GM06990 (cell line): ENCODE measurements around the gene LRRC37B.
"Not testable (repeated sequence)": the region's sequence is repeated elsewhere in the genome, so short reads cannot be mapped to it uniquely, and the experiment has no call there.

ENCODE experiments used
- DNase-seq: peaks from one replicate; pipeline ENCODE4 v3.0.0-alpha.2; 2011; ENCODE audit not compliant: insufficient read length; ENCODE audit errors: extremely low read depth
- H3K27me3 ChIP-seq: replicated peaks from 2 replicates; pipeline ENCODE4 v1.6.0; 2011; ENCODE audit warnings: low read length; ENCODE audit not compliant: control insufficient read depth, insufficient read depth
- H3K36me3 ChIP-seq: 2 replicates; pipeline ENCODE4 v1.5.1; 2011; ENCODE audit warnings: low read length; ENCODE audit not compliant: control insufficient read depth, insufficient read depth
- H3K4me3 ChIP-seq: replicated peaks from 2 replicates; pipeline ENCODE4 v1.5.1; 2011; ENCODE audit warnings: low read depth, mild to moderate bottlenecking, control low read depth, low read length
- TF ChIP-seq, protein P1 (sequence below): IDR thresholded peaks from 2 replicates; pipeline ENCODE4 v1.5.1; 2011; ENCODE audit warnings: low read length, control low read depth, mild to moderate bottlenecking, inconsistent platforms; ENCODE audit not compliant: insufficient read depth, poor library complexity, severe bottlenecking

The LRRC37B gene

DNA sequence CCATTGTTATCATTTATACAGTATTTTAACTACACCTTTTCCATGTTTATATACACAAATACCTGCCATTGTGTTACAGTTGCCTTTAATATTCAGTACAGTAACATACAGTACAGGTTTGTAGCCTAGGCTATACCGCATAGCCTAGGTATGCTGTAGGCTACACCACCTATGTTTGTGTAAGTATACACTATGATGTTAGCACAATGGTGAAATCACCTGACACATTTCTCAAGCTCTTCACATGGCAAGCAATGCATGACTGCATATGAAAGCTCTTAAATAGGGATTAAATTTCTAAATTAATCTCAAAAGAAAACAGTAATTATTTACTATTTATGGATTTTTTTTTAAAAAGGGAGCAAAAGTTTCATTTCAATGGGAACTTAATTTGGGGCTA lies 12.0 kb downstream of the LRRC37B start:
- Histone ChIP-seq H3K27me3 (no peaks in the 10 kb centered on the region), H3K4me3 (no peak overlapping the region), H3K36me3 (0 out of 2 replicates have a peak, but pooled peaks cover 1% of the 10 kb centered on the region)
- TF ChIP-seq, protein P1, sequence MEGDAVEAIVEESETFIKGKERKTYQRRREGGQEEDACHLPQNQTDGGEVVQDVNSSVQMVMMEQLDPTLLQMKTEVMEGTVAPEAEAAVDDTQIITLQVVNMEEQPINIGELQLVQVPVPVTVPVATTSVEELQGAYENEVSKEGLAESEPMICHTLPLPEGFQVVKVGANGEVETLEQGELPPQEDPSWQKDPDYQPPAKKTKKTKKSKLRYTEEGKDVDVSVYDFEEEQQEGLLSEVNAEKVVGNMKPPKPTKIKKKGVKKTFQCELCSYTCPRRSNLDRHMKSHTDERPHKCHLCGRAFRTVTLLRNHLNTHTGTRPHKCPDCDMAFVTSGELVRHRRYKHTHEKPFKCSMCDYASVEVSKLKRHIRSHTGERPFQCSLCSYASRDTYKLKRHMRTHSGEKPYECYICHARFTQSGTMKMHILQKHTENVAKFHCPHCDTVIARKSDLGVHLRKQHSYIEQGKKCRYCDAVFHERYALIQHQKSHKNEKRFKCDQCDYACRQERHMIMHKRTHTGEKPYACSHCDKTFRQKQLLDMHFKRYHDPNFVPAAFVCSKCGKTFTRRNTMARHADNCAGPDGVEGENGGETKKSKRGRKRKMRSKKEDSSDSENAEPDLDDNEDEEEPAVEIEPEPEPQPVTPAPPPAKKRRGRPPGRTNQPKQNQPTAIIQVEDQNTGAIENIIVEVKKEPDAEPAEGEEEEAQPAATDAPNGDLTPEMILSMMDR, result no peak
- no peak for DNase-seq

DNA sequence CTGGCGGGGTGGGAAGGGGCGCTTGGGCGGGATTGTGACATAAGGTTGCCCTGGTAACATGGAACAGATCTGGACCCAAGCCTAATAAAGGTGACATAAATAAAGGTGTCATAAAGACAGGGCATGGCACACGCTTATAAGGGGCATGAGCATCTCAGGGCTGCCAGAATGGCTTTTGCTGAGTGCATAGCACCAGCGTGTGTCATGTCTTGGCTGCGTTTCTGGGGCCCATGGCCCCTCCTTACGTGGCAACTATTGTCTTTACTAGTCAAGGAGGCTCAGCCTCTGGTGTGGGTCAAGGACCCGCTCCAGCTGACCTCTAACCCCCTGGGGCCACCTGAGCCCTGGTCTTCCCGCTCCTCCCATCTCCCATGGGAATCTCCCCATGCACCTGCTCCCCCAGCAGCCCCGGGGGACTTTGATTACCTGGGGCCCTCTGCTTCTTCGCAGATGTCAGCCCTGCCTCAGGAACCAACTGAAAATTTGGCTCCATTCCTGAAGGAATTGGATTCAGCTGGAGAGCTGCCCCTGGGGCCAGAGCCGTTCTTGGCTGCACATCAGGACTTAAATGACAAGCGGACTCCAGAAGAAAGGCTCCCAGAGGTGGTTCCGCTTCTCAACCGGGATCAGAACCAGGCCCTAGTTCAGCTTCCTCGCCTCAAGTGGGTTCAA lies 13.9 kb downstream of the LRRC37B start:
- Histone ChIP-seq H3K4me3 (no peak overlapping the region), H3K27me3 (no peaks in the 10 kb centered on the region), H3K36me3 (0 out of 2 replicates have a peak, but pooled peaks cover 1% of the 10 kb centered on the region)
- DNase-seq, result no peak
- TF ChIP-seq, protein P1, result no peak

DNA sequence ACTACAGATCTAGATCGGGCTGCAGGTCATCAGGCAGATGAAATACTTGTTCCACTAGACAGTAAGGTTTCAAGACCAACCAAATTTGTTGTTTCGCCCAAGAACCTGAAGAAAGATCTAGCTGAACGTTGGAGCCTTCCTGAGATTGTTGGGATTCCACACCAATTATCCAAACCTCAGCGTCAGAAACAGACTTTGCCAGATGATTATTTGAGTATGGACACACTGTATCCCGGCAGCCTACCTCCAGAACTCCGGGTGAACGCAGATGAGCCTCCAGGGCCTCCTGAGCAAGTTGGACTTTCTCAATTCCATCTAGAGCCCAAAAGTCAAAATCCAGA lies 14.4 kb downstream of the LRRC37B start:
- 0 out of 2 replicates have a peak, but pooled peaks cover 1% of the 10 kb centered on the region for H3K36me3 ChIP-seq
- TF ChIP-seq, protein P1, result no peak
- H3K4me3 ChIP-seq, result no peak overlapping the region
- no peaks in the 10 kb centered on the region for H3K27me3 ChIP-seq
- DNase-seq, result no peak

DNA sequence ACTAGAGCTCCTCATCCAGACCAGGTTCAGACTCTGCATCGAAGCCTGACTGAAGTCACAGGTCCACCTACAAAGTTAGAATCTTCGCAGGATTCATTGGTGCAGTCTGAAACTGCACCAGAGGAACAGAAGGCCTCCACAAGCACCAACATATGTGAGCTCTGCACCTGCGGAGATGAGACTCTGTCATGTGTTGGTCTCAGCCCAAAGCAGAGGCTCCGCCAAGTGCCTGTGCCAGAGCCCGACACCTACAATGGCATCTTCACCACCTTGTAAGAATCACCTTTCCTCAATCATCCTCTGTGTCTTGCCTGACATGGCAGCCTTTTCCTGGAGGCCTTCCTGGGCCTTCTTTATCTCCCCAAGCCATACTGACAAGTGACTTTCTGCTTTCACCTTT lies 15.4 kb downstream of the LRRC37B start:
- DNase-seq, result not testable (repeated sequence)

DNA sequence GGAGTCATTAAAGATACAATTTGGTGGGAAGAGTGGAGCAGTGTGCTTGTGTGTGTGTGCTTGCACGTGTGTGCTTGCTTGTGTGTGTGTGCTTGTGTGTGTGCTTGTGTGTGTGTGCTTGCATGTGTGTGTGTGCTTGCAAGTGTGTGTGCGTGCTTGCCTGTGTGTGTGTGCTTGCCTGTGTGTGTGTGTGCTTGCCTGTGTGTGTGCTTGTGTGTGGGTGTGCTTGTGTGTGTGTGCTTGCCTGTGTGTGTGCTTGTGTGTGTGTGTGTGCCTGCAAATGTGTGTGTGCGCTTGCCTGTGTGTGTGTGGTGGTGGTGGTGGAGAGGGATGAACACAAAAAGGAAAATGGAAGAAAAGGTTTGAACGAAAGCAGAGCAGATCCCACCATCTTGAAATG lies 20.1 kb downstream of the LRRC37B start:
- H3K4me3 ChIP-seq, H3K36me3 ChIP-seq, H3K27me3 ChIP-seq, DNase-seq: not testable (repeated sequence)

More for the DNA sequence above, 15.4 kb downstream of the LRRC37B start:
- not testable (repeated sequence) for H3K36me3 ChIP-seq, H3K4me3 ChIP-seq, H3K27me3 ChIP-seq

DNA sequence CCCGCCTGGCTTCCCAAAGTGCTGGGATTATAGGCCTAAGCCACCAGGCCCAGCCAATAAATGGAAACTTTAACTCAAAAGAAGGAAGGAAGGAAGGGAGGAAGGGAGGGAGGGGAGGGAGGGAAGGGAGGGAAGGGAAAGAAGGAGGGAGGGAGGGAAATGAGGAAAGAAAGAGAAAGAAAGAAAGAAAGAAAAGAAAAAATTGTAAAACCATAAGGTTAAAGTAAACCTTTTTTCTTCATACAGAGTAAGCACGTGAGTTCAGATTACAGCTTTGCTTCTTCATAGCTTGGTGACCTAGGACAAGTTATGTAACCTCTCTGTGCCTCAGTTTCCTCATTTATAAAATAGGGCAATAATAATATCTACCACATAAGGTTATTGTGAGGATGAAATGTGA lies 26.0 kb downstream of the LRRC37B start:
- Histone ChIP-seq H3K36me3 (no peaks in the 10 kb centered on the region), H3K27me3 (no peaks in the 10 kb centered on the region), H3K4me3 (no peak overlapping the region)
- TF ChIP-seq, protein P1, result no peak
- no peak for DNase-seq

DNA sequence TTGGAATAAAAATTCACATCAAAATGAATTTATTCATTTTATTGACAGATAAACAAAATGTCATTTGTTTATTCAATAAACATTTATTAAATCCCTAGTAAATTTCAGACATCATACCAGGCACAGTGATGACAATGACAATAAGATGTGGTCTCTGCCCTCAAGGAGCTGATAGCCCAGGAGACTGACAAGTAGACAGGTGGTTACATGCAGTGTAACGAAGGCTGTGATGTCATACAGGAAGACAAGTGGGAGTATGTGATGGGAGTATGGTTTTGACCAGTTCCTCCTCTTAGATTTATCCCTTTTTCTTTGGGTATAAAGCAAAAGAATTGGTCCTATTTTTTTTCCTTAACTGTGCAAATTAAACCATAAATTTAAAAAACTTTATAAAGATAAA lies 26.6 kb downstream of the LRRC37B start:
- DNase-seq, H3K27me3 ChIP-seq: not testable (repeated sequence)

DNA sequence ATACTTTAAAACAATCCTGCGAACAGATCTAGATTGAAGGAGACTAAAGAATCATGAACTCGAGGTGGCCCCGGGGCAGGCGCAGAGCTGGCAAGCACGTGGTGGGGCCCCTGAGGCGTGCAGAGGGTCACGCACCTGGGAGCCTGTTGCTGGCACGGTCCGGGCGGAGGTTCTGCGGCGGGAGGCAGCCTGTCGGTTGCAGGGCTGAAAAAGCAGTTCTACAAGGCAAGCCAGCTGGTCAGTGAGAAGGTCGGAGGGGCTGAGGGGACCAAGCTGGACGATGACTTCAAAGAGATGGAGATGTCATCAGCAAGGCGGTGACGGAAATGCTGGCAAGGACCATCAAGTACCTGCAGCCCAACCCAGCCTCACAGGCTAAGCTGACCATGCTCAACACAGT lies 33.1 kb downstream of the LRRC37B start:
- H3K36me3 ChIP-seq, DNase-seq, H3K27me3 ChIP-seq, H3K4me3 ChIP-seq: not testable (repeated sequence)

More for the DNA sequence above, 26.6 kb downstream of the LRRC37B start:
- H3K36me3 ChIP-seq, H3K4me3 ChIP-seq: not testable (repeated sequence)

DNA sequence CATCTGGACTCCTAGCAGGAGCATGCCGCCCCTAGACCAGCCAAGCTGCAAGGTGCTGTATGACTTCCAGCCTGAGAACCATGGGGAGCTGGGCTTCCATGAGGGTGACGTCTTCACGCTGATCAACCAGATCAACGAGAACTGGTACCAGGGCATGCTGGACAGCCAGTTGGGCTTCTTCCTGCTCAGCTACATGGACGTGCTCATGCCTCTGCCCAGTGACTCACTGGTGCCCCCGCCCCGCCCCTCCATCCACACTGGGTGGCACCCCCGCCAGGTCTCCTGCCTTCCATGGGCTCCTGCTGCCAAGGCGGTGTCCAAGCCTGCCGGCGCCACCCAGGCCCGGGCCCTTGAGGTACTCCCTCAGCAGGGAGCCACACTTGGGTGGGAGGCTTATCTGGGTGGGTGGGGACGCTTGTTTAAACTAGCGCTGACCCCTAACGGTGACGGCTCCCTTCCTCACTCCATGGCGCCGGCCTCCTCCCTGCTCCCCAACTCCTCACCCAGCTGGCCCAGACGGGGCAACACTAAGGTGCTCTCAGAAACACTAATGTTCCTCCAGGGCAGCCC lies 34.2 kb downstream of the LRRC37B start:
- H3K4me3 ChIP-seq, DNase-seq, H3K36me3 ChIP-seq, H3K27me3 ChIP-seq: not testable (repeated sequence)

DNA sequence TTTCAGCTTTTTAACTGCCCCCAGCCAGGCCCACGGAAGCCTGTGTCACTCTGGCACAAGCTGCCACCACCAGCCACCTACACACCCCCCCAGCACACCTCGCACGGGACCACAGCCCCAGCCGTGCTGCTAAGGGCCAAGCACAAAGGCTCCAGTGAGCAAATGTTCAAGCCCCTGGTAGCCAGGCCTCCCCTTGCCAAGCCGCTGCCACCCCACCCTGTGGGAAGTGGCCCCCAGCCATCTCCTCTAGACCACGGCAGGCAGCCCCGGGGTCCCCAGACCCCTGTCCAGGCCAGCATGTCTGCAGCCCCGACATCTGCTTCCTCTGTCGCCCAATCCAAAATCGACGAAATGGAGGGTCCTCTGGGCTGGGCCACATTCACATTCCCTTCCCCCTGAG lies 35.1 kb downstream of the LRRC37B start:
- not testable (repeated sequence) for H3K36me3 ChIP-seq, H3K27me3 ChIP-seq, H3K4me3 ChIP-seq, DNase-seq
